Measurements from ENCODE around the gene SCGN. TPM values are rescaled to one million over a fixed set of nuclear protein-coding genes. Genes with fewer than 3 reads are reported as not detected.

The SCGN gene
- total RNA-seq, 1 experiment from 2014 or later = not detected

DNA sequence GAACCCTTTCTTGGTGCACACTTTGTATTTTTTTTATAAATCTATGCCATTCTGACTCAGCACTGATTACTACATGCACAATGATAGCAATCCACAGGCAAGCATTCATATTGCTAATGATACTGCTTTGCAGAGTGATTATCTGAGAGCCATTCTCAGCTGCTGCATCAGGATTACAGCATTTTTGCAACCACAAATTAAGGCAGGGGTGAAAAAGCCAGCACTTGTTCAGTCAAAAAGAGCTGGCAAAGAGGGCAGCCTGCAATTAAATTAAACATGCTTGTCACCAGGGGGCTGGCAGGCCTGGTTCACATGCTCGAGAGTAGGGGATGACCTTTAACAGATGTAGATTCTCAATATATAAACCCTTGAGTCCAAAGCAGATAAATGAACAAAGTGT is 61.8 kb downstream of the SCGN start:
- no peak for DNase-seq (ENCODE audit: low read depth, low spot score)
- TF ChIP-seq, protein P1, sequence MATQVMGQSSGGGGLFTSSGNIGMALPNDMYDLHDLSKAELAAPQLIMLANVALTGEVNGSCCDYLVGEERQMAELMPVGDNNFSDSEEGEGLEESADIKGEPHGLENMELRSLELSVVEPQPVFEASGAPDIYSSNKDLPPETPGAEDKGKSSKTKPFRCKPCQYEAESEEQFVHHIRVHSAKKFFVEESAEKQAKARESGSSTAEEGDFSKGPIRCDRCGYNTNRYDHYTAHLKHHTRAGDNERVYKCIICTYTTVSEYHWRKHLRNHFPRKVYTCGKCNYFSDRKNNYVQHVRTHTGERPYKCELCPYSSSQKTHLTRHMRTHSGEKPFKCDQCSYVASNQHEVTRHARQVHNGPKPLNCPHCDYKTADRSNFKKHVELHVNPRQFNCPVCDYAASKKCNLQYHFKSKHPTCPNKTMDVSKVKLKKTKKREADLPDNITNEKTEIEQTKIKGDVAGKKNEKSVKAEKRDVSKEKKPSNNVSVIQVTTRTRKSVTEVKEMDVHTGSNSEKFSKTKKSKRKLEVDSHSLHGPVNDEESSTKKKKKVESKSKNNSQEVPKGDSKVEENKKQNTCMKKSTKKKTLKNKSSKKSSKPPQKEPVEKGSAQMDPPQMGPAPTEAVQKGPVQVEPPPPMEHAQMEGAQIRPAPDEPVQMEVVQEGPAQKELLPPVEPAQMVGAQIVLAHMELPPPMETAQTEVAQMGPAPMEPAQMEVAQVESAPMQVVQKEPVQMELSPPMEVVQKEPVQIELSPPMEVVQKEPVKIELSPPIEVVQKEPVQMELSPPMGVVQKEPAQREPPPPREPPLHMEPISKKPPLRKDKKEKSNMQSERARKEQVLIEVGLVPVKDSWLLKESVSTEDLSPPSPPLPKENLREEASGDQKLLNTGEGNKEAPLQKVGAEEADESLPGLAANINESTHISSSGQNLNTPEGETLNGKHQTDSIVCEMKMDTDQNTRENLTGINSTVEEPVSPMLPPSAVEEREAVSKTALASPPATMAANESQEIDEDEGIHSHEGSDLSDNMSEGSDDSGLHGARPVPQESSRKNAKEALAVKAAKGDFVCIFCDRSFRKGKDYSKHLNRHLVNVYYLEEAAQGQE (IDR thresholded peaks at IDR 0.05; ENCODE audit: insufficient read depth in 1 of 2, low read depth in 2 of 2, low read length in 1 of 2) = no peak
- Histone ChIP-seq H3K4me1 (ENCODE audit: control insufficient read depth, insufficient read depth, low read length) (no peaks in the 10 kb centered on the region), H3K4me3 (ENCODE audit: low read depth in 2 of 2, low read length in 2 of 2) (no peak overlapping the region), H3K27ac (ENCODE audit: low read length) (no peak overlapping the region), H3K9me3 (ENCODE audit: control insufficient read depth, insufficient read depth, low read depth, low read length) (no peaks in the 10 kb centered on the region), H3K27me3 (ENCODE audit: control insufficient read depth, insufficient read depth, low read length) (peaks cover 2% of the 10 kb centered on the region), H3K36me3 (ENCODE audit: control insufficient read depth, insufficient read depth, low read length) (no peaks in the 10 kb centered on the region)
- no TSS peak for BruUV-seq (replicated peaks)
- intact Hi-C loops (cut with micrococcal nuclease; ENCODE audit: unreplicated experiment) = no loop called here
- ChIA-PET POLR2A (no interaction called here), CTCF (no interaction called here)
- ATAC-seq = no peak
- in situ Hi-C loops (cut with HindIII; ENCODE audit: low pct_unique_long_range_greater_than_20kb, low sequenced_read_pairs) = no loop called here

DNA sequence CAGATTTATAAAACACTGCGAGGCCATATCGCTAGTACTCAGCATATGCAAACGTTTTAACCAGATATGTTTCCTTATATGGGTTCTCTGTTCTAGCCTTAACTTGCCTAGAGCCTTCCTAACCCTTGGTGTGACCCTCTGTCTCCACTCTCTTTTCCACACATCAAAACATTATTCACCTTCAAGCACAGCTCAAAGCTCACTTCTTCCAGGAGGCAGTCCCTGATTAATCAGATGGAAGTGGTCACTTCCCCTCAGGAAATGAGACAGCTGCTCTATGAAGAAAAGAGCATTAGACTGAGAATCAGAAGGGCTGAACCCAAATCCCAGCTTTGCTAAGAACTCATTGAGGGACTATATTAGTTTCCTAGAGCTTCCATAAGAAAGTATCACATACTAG is 62.8 kb downstream of the SCGN start:
- no peak for ATAC-seq
- intact Hi-C loops (cut with micrococcal nuclease; ENCODE audit: unreplicated experiment) = no loop called here

More for the DNA sequence above, 62.8 kb downstream of the SCGN start:
- Histone ChIP-seq H3K36me3 (ENCODE audit: control insufficient read depth, insufficient read depth, low read length) (no peaks in the 10 kb centered on the region), H3K9me3 (ENCODE audit: control insufficient read depth, insufficient read depth, low read depth, low read length) (no peaks in the 10 kb centered on the region), H3K4me3 (ENCODE audit: low read depth in 2 of 2, low read length in 2 of 2) (no peak overlapping the region), H3K4me1 (ENCODE audit: control insufficient read depth, insufficient read depth, low read length) (no peaks in the 10 kb centered on the region), H3K27ac (ENCODE audit: low read length) (no peak overlapping the region), H3K27me3 (ENCODE audit: control insufficient read depth, insufficient read depth, low read length) (peaks cover 2% of the 10 kb centered on the region)
- TF ChIP-seq, protein P2, sequence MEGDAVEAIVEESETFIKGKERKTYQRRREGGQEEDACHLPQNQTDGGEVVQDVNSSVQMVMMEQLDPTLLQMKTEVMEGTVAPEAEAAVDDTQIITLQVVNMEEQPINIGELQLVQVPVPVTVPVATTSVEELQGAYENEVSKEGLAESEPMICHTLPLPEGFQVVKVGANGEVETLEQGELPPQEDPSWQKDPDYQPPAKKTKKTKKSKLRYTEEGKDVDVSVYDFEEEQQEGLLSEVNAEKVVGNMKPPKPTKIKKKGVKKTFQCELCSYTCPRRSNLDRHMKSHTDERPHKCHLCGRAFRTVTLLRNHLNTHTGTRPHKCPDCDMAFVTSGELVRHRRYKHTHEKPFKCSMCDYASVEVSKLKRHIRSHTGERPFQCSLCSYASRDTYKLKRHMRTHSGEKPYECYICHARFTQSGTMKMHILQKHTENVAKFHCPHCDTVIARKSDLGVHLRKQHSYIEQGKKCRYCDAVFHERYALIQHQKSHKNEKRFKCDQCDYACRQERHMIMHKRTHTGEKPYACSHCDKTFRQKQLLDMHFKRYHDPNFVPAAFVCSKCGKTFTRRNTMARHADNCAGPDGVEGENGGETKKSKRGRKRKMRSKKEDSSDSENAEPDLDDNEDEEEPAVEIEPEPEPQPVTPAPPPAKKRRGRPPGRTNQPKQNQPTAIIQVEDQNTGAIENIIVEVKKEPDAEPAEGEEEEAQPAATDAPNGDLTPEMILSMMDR (IDR thresholded peaks at IDR 0.05) = no peak
- TF ChIP-seq SIN3A (IDR thresholded peaks at IDR 0.05; ENCODE audit: borderline replicate concordance, insufficient read depth, low read depth, low read length) (no peak), TCF7L2 (IDR thresholded peaks at IDR 0.05; ENCODE audit: low read depth, low read length) (no peak), POLR2AphosphoS5 (IDR thresholded peaks at IDR 0.05; ENCODE audit: low read depth, low read length) (no peak)
- TF ChIP-seq, protein P1 (IDR thresholded peaks at IDR 0.05; ENCODE audit: insufficient read depth in 1 of 2, low read depth in 2 of 2, low read length in 1 of 2) = no peak
- ChIA-PET POLR2A (no interaction called here), CTCF (no interaction called here)
- no peak for DNase-seq (ENCODE audit: low read depth, low spot score)
- in situ Hi-C loops (cut with HindIII; ENCODE audit: low pct_unique_long_range_greater_than_20kb, low sequenced_read_pairs) = no loop called here
- no TSS peak for BruUV-seq (replicated peaks)
